ENCODE measurements around the gene RACGAP1.

RACGAP1 gene

GRCh38 chr12:49953961-49954846 is 71.1 kb downstream of the RACGAP1 start:
- no peak for DNase-seq

DNA sequence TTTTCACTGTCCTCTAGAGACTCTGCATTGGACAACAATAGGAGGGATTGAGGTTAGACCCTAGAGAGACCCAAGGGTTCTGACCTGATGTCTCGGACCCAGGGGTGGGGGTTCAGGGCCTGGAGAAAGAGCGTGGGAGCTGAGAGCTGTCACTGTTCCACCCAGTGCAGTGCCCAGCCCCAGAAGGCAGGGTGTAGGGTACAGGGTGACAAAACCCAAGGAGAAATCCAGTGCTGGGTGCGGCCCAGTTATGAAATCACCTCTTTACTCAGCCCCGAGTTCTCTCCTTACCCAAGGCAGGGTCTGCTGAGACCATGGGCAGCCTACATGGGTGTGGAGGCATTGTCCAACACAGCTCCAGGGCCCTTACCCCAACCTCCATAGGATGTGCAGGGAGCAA is 72.1 kb downstream of the RACGAP1 start:
- no peak for DNase-seq

GRCh38 chr12:49952391-49953055 is 72.8 kb downstream of the RACGAP1 start:
- DNase-seq, result no peak

DNA sequence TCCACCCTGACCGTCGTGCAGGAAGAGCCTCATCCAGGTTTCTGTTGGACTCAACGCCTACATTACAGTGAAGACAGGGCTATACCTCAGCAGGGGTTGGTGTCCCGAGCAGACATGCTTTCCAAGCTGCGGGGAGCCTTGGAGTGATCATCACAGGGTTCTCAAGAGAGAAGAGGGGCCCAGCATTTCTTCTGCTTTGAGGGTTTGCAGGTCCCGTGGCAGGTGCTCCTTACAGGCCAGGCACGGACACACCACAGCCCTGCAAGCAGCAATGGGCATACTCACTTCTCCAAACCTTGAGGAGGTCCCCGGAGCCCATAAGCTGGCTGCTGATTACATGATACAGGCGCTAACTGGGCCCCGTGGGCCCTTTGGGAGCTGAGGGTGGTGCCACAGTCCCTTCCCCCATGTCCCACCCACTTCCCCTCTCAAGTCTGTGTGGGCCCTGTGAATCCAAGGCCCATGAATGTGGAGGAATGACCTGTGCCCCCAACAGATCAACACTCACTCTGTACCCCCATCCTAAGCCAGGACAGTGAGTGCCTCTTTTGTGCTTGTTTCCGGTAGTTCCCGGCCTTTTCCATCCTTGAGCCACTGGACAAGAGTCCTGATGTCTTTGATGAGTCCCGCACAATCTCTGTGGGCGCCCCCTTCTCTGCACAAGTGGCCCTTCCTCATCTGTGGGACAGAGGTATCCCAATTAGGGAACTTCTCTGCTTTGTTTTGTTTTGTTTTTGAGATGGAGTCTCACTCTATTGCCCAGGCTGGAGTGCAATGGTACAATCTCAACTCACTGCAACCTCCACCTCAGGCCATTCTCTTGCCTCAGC is 73.7 kb downstream of the RACGAP1 start:
- no peak for DNase-seq

- DNase-seq, result no peak
Measured at GRCh38 chr12:49950273-49951251, 74.7 kb downstream of the RACGAP1 start, which contains the start of gene AQP2. Gene AQP2, plus strand, starts transcription at chr12:49950737. Its CDS starts 94 bp downstream, at chr12:49950831.

GRCh38 chr12:49949866-49950265 is 75.4 kb downstream of the RACGAP1 start:
- no peak for DNase-seq

DNA sequence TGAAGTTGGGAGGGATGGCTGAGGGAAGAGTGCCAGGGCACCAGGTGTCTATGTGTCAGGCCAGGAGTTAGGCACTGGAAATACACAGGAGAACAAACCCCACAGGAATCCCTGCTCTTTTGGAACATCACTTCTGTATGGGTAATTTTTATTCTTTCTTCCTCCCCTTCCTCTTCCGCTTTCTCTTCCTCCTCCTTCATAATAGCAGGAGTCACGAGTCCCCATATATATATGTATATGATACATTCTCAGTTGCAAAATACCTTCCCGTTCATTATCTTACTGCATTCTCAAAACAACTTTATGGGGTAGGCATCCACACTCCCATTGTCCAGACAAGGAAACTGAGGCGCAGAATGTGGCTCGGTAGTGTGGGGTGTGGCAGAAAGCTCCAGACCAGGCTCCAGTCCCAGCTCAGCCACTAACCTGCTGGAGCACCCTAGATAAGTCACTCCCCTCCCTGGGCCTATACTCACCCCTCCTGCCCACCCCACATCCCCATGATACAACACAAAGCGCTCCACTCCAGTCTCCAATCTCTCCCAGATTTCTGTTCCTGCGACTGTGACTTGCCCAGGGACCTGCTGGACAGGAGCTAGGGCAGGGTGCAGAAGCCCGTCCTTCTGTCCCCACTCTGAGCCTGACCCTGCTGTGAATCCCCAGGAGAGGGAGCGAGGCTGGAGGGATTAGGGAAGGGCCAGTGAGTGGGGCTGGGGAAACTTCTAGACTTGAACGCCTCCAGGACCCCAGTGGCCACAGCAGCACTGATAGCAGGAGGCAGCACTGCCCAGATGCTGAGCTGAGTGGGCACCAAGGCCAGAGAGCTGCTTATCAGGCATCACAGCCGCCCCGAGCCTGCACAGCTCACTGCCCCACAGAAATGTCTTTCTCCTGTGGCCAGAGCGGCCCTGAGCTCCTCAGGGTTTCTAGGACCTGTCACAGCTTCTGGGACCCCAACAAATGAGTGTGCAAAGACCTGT is 76.1 kb downstream of the RACGAP1 start:
- no peak for DNase-seq

DNA sequence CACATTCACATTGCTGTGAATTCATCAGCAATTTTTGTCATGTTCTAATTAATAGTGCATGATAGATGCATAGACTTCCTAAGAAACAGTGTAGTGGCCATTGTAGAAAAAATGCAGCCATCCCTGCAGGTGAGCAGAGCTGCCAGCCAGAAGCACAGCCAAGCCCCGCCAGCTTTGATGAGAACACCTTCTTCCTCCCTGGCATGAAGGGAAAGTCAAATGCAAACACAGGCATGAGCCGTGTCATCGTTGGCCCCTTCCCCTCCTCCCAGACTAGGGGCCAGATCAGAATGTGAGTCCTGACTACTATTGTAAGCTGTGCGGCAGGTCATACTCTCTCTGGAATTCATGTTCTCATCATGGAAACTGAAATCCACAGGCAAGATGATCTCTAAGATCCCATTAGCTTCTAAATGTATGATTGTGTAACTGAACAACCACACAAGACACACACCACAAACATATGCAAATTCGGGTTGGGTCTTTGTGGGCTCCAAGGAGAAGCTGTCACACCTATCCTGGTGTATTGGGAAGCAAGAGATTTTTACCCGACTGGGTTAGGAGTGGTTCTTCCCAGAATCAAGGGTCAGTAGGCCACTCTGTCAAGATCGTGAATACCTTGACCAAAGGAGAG is 77.6 kb downstream of the RACGAP1 start:
- no peak for DNase-seq

GRCh38 chr12:49946497-49946896 is 78.8 kb downstream of the RACGAP1 start:
- DNase-seq, result no peak

- DNase-seq, result no peak
Measured at GRCh38 chr12:49946086-49946485, 79.2 kb downstream of the RACGAP1 start.

- peak; percentile 80 for DNase-seq
Measured at GRCh38 chr12:49945394-49946080, 79.8 kb downstream of the RACGAP1 start.

GRCh38 chr12:49944718-49945117 is 80.6 kb downstream of the RACGAP1 start:
- DNase-seq, result no peak

DNA sequence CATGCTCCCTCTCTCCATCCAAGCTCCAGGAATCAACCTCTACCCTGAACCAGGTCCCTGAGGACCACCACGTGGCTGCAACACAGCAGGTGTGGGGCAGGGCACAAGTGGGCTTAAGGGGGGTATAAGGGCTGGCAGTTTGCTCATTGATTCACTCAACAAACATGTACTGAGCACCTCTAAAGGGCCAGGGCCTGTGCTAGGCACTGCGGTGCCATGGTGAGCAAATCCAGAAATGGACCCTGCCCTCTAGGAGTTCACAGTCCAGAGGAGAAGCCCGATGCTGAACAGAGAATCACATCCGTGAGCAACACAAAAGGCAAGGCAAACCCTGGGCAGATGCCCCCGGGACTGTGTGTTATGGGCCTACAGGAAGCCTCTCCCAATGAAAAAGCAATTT is 81.2 kb downstream of the RACGAP1 start:
- no peak for DNase-seq

- DNase-seq, result no peak
Measured at GRCh38 chr12:49943625-49943960, 81.7 kb downstream of the RACGAP1 start.

DNA sequence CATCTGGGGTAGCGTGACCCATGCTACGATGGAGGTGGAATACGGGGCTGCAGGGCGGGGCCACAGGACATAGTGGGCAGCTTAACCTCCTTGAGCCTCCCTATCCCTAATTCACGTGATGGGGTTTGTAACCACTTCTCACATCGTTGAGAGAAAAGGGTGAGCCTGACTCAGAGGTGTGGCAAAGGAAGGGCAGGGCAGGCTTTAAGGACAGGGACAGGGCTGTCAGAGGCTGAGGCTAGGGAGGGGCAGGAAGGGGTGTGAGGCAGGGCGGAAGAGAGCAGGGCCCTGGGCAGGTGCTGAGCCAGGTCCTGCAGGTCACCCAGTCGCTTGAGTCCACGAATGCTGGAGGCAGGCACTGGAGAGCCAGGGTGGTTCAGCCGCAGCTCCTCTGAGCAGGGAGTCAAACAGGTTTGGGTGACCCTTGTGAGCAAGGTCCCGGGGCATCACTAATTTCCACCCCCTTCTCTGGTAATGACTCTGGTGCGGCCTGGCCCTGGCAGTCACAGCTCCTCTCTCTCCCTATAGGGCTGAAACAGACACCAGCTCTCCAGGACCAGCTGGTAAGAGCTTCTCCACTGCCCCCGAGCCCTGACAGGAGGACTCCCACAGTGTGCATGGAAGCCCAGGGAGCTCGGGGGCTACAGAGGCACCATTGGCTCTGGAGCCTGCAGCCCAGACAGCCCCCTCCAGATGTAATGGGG is 82.2 kb downstream of the RACGAP1 start:
- DNase-seq, result no peak

- no peak for DNase-seq
Measured at GRCh38 chr12:49942512-49942893, 82.8 kb downstream of the RACGAP1 start.

- DNase-seq, result no peak
Measured at GRCh38 chr12:49941556-49942511, 83.5 kb downstream of the RACGAP1 start.

DNA sequence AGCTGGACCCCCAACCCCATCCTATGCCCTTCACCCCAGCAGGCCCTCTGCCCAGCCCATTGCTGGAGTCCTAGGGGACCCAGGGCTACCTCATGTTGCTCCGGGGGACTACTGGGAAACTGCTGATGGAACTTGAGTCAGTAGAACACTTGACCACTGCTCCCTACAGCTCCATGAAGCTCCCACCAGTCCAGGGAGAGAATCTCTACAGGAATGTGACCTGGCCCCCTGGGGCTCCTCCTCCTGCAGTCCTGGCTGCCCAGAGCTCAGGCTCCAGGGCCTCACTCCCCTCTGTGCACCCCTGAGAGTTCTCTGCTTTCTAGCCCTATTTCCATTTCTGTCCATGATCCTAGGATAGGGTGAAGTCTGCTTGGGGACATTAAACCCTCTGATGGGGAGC is 85.6 kb downstream of the RACGAP1 start:
- DNase-seq, result no peak
